ENCODE results near the gene SLC1A5. TPM values are rescaled to one million over a fixed set of nuclear protein-coding genes. Genes with fewer than 3 reads are reported as not detected.

Gene SLC1A5
- total RNA-seq, 1 donor, result 354 TPM

DNA sequence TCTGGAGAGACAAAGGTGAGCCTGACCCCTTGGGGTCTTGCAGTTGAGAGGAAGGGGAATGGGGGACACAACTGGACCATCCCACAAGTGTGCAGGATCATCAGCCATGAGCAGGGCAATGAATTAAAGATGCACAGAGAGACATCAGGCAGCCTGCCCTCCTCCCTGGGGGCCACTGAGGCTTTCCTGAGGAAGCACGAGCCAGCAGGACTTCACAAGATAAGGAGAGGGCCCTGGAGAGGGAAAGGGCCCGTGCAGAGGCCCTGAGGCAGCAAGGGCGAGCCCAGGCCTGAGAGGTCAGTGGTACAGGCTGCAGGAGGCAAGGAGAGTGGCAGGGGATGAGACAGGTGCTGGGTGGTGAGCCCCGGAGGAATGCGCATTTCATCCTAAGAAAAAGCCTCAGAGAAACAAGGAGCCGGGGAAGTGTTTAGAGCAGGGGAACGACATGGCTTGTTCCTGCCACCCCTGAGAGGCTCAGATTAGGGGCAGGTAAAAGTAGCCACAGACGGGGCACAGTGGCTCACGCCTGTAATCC, 62.5 kb downstream of the SLC1A5 start:
- H3K79me2 ChIP-seq (ENCODE audit: insufficient read depth, low read length), result peaks cover 41% of the 10 kb centered on the region
- H3K4me1 ChIP-seq (ENCODE audit: insufficient read depth, low read length), result peaks cover 5% of the 10 kb centered on the region
- no peaks in the 10 kb centered on the region for H3K27me3 ChIP-seq (ENCODE audit: insufficient read depth, low read length)
- H3K4me3 ChIP-seq (ENCODE audit: insufficient read depth, low read length), result no peak overlapping the region
- no peak overlapping the region for H3K27ac ChIP-seq (ENCODE audit: low read depth, low read length)
- H3K4me2 ChIP-seq (ENCODE audit: insufficient read depth, low read length), result no peak overlapping the region
- H3K9me3 ChIP-seq (ENCODE audit: low read depth, low read length), result no peaks in the 10 kb centered on the region
- H3K36me3 ChIP-seq (ENCODE audit: insufficient read depth, low read length), result peaks cover 93% of the 10 kb centered on the region
- H2AFZ ChIP-seq (ENCODE audit: low read length), result no peak overlapping the region
- TF ChIP-seq, protein P1, sequence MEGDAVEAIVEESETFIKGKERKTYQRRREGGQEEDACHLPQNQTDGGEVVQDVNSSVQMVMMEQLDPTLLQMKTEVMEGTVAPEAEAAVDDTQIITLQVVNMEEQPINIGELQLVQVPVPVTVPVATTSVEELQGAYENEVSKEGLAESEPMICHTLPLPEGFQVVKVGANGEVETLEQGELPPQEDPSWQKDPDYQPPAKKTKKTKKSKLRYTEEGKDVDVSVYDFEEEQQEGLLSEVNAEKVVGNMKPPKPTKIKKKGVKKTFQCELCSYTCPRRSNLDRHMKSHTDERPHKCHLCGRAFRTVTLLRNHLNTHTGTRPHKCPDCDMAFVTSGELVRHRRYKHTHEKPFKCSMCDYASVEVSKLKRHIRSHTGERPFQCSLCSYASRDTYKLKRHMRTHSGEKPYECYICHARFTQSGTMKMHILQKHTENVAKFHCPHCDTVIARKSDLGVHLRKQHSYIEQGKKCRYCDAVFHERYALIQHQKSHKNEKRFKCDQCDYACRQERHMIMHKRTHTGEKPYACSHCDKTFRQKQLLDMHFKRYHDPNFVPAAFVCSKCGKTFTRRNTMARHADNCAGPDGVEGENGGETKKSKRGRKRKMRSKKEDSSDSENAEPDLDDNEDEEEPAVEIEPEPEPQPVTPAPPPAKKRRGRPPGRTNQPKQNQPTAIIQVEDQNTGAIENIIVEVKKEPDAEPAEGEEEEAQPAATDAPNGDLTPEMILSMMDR (IDR thresholded peaks at IDR 0.05; ENCODE audit: extremely low read depth, low read depth, low read length), result no peak
- H4K20me1 ChIP-seq (ENCODE audit: insufficient read depth, low read length), result peaks cover 53% of the 10 kb centered on the region
- DNase-seq (ENCODE audit: insufficient read length, low spot score, missing footprints), result peak; percentile 45

DNA sequence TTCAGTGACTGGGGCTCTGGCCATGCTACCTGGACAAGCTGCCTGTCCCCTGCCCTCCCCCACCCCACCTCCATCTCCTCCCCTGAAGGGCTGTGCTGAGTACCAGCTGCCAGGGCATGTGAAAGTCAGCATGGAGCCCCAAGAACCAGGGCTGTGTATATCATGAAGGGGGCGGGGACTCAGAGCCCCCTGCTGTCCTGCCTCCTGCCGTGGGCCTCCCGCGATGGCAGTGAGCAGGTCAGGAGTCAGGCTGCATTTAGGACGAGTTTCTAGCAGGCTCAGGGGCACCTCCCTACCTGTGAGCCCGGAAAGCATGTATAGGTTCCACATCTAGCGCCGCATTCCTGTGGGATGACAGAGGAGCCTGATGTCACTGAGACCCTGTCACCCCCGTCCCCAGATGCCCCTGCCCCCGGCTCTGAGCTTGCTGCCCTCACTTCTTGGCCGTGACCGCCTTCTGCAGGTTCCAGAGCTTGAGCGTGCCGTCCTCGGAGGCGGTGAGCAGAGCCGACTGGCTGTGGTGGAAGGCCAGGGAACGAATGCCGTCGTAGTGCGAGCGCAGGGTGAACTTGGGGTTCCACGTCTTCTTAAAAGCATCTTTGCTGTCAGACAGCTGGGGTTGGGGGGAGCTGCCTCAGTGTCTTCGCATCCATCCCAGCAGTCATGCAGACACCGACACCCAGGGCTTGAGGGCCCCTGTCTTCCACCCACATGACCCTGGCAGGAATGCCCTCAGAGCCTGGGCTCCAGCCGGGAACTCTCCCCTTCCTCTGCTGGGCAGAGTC, 63.2 kb downstream of the SLC1A5 start:
- peaks cover 46% of the 10 kb centered on the region for H4K20me1 ChIP-seq (ENCODE audit: insufficient read depth, low read length)
- H3K4me3 ChIP-seq (ENCODE audit: insufficient read depth, low read length), result no peak overlapping the region
- no peak overlapping the region for H3K4me2 ChIP-seq (ENCODE audit: insufficient read depth, low read length)
- peak; percentile 62 for DNase-seq (ENCODE audit: insufficient read length, low spot score, missing footprints)
- H3K36me3 ChIP-seq (ENCODE audit: insufficient read depth, low read length), result peaks cover 93% of the 10 kb centered on the region
- no peaks in the 10 kb centered on the region for H3K4me1 ChIP-seq (ENCODE audit: insufficient read depth, low read length)
- no peaks in the 10 kb centered on the region for H3K27me3 ChIP-seq (ENCODE audit: insufficient read depth, low read length)
- H3K9me3 ChIP-seq (ENCODE audit: low read depth, low read length), result no peaks in the 10 kb centered on the region
- TF ChIP-seq, protein P1 (IDR thresholded peaks at IDR 0.05; ENCODE audit: extremely low read depth, low read depth, low read length), result no peak
- H3K79me2 ChIP-seq (ENCODE audit: insufficient read depth, low read length), result peaks cover 34% of the 10 kb centered on the region
- no peak overlapping the region for H3K27ac ChIP-seq (ENCODE audit: low read depth, low read length)
- H2AFZ ChIP-seq (ENCODE audit: low read length), result no peak overlapping the region

Small RNA genes lying within 50 kb of the gene (small RNA-seq; reads per million reads assigned to genes)
- gene AC008622.3 (not detected), gene HNRNPMP2 (not detected), gene RF00019 (not detected)

Other genes starting within 250 kb of the SLC1A5 start
- gene CALM3, start 187.3 kb downstream of the SLC1A5 start, total RNA-seq, result 105 and 124 TPM in 2 replicates
- 2.5 and 2.9 TPM in 2 replicates for gene PTGIR, start 163.5 kb downstream of the SLC1A5 start, total RNA-seq
- gene GNG8, start 152.4 kb downstream of the SLC1A5 start, total RNA-seq, result not detected in 2 replicates
- gene DACT3, start 127.4 kb downstream of the SLC1A5 start, total RNA-seq, result 1.8 and 3.5 TPM in 2 replicates
- 9.0 and 9.4 TPM in 2 replicates for gene PRKD2, start 71.5 kb downstream of the SLC1A5 start, total RNA-seq
- gene FKRP, start 42.5 kb downstream of the SLC1A5 start, total RNA-seq, result 18.0 and 18.5 TPM in 2 replicates
- gene STRN4, start 42.1 kb downstream of the SLC1A5 start, total RNA-seq, result 56.3 and 56.5 TPM in 2 replicates
- gene AP2S1, start 62.3 kb upstream of the SLC1A5 start, total RNA-seq, result 117 and 136 TPM in 2 replicates
- 76.0 and 82.2 TPM in 2 replicates for gene ARHGAP35, start 72.4 kb upstream of the SLC1A5 start, total RNA-seq
- 0.72 and 1.2 TPM in 2 replicates for gene NPAS1, start 231.2 kb upstream of the SLC1A5 start, total RNA-seq

Measured in osteoblast (primary cell).